Astrocyte (in vitro differentiated cells and primary cell): ENCODE measurements around the gene IFT43. TPM values are rescaled to one million over a fixed set of nuclear protein-coding genes. Genes with fewer than 3 reads are reported as not detected.

Experiments
- DNase-seq: peaks from one replicate; pipeline ENCODE4 v3.0.0-alpha.2; 2010; ENCODE audit warnings: low read depth
- FAIRE-seq: peaks from 2 replicates; lab custom pipeline; 2011; peaks lifted over from hg19 to GRCh38; lab: Jason Lieb, UNC
- H2AFZ ChIP-seq: 2 replicates; pipeline ENCODE4 v1.6.0; 2012; ENCODE audit warnings: low read depth, low read length, inconsistent platforms
- H3K27ac ChIP-seq: 2 replicates; pipeline ENCODE4 v1.5.1; 2011; ENCODE audit warnings: low read depth, low read length, inconsistent platforms
- H3K27me3 ChIP-seq: 2 replicates; pipeline ENCODE4 v1.6.0; 2011; ENCODE audit warnings: low read length, inconsistent platforms; ENCODE audit not compliant: insufficient read depth
- H3K36me3 ChIP-seq: 2 replicates; pipeline ENCODE4 v1.5.1; 2011; ENCODE audit warnings: low read length, inconsistent platforms; ENCODE audit not compliant: insufficient read depth
- H3K4me1 ChIP-seq: 2 replicates; pipeline ENCODE4 v1.5.1; 2011; ENCODE audit warnings: low read length, inconsistent platforms; ENCODE audit not compliant: insufficient read depth
- H3K4me2 ChIP-seq: 2 replicates; pipeline ENCODE4 v1.6.0; 2012; ENCODE audit warnings: low read length, inconsistent platforms
- H3K4me3 ChIP-seq: 2 replicates; pipeline ENCODE4 v1.5.1; 2011; ENCODE audit warnings: low read depth, mild to moderate bottlenecking, low read length, inconsistent platforms; ENCODE audit not compliant: insufficient read depth
- H3K79me2 ChIP-seq: 2 replicates; pipeline ENCODE4 v1.6.0; 2012; ENCODE audit warnings: mild to moderate bottlenecking, low read length, inconsistent platforms; ENCODE audit not compliant: insufficient read depth
- H3K9ac ChIP-seq: 2 replicates; pipeline ENCODE4 v1.6.0; 2012; ENCODE audit warnings: mild to moderate bottlenecking, low read length, inconsistent platforms
- H3K9me3 ChIP-seq: 2 replicates; pipeline ENCODE4 v1.5.1; 2012; ENCODE audit warnings: low read depth, mild to moderate bottlenecking, low read length, inconsistent platforms; ENCODE audit not compliant: insufficient read depth
- H4K20me1 ChIP-seq: 2 replicates; pipeline ENCODE4 v1.6.0; 2012; ENCODE audit warnings: low read length, inconsistent platforms; ENCODE audit not compliant: insufficient read depth
- H3K27ac Mint-ChIP-seq: one replicate; pipeline ENCODE4 v1.8.0; 2021; ENCODE audit warnings: mild to moderate bottlenecking, mixed read lengths; ENCODE audit not compliant: unreplicated experiment
- H3K27me3 Mint-ChIP-seq: one replicate; pipeline ENCODE4 v1.8.0; 2021; ENCODE audit warnings: low read depth, mixed read lengths; ENCODE audit not compliant: unreplicated experiment
- H3K36me3 Mint-ChIP-seq: one replicate; pipeline ENCODE4 v1.8.0; 2021; ENCODE audit warnings: low read depth, mixed read lengths; ENCODE audit not compliant: unreplicated experiment
- H3K4me1 Mint-ChIP-seq: one replicate; pipeline ENCODE4 v1.8.0; 2021; ENCODE audit warnings: low read depth, mixed read lengths; ENCODE audit not compliant: unreplicated experiment
- H3K4me3 Mint-ChIP-seq: one replicate; pipeline ENCODE4 v1.8.0; 2021; ENCODE audit warnings: mild to moderate bottlenecking, moderate library complexity, mixed read lengths; ENCODE audit not compliant: unreplicated experiment
- H3K9me3 Mint-ChIP-seq: one replicate; pipeline ENCODE4 v1.8.0; 2021; ENCODE audit warnings: mild to moderate bottlenecking, mixed read lengths; ENCODE audit not compliant: unreplicated experiment
- EZH2 ChIP-seq: IDR thresholded peaks from 2 replicates; pipeline ENCODE4 v1.6.1; 2012; ENCODE audit warnings: mild to moderate bottlenecking, low read length, inconsistent platforms; ENCODE audit not compliant: insufficient read depth
- total RNA-seq: library from RNA; stranded (reverse); gene quantifications from 2 replicates; pipeline ENCODE4 v1.2.1, GENCODE V29; 2021
- TF ChIP-seq, protein P1 (sequence below): IDR thresholded peaks from 2 replicates; pipeline ENCODE4 v1.5.1; 2011; ENCODE audit warnings: low read depth, mild to moderate bottlenecking, inconsistent platforms, low read length, moderate library complexity; ENCODE audit not compliant: insufficient read depth

The IFT43 gene
- total RNA-seq, 1 donor from 2014 or later = 29.4 TPM

GRCh38 chr14:75967866-75968265 lies 17.7 kb upstream of the IFT43 start:
- Mint-ChIP-seq H3K4me3 (no peak overlapping the region), H3K27ac (no peak overlapping the region), H3K27me3 (no peaks in the 10 kb centered on the region), H3K4me1 (peaks cover 5% of the 10 kb centered on the region), H3K36me3 (peaks cover 29% of the 10 kb centered on the region), H3K9me3 (no peaks in the 10 kb centered on the region)
- H4K20me1 ChIP-seq = no peaks in the 10 kb centered on the region
- no peaks in the 10 kb centered on the region for H3K9me3 ChIP-seq
- no peak overlapping the region for H3K27ac ChIP-seq
- DNase-seq = no peak
- no peak overlapping the region for H3K4me3 ChIP-seq
- TF ChIP-seq, protein P1, sequence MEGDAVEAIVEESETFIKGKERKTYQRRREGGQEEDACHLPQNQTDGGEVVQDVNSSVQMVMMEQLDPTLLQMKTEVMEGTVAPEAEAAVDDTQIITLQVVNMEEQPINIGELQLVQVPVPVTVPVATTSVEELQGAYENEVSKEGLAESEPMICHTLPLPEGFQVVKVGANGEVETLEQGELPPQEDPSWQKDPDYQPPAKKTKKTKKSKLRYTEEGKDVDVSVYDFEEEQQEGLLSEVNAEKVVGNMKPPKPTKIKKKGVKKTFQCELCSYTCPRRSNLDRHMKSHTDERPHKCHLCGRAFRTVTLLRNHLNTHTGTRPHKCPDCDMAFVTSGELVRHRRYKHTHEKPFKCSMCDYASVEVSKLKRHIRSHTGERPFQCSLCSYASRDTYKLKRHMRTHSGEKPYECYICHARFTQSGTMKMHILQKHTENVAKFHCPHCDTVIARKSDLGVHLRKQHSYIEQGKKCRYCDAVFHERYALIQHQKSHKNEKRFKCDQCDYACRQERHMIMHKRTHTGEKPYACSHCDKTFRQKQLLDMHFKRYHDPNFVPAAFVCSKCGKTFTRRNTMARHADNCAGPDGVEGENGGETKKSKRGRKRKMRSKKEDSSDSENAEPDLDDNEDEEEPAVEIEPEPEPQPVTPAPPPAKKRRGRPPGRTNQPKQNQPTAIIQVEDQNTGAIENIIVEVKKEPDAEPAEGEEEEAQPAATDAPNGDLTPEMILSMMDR = no peak
- TF ChIP-seq EZH2 = no peak
- H3K4me2 ChIP-seq = no peak overlapping the region
- no peaks in the 10 kb centered on the region for H3K36me3 ChIP-seq
- H3K4me1 ChIP-seq = no peaks in the 10 kb centered on the region
- no peak overlapping the region for H2AFZ ChIP-seq
- no peaks in the 10 kb centered on the region for H3K79me2 ChIP-seq
- H3K27me3 ChIP-seq = no peaks in the 10 kb centered on the region
- H3K9ac ChIP-seq = no peak overlapping the region
- FAIRE-seq = no peak

GRCh38 chr14:75968456-75968855 lies 17.1 kb upstream of the IFT43 start:
- no peak overlapping the region for H3K4me3 ChIP-seq
- no peak overlapping the region for H2AFZ ChIP-seq
- H3K36me3 ChIP-seq = no peaks in the 10 kb centered on the region
- H4K20me1 ChIP-seq = no peaks in the 10 kb centered on the region
- no peak overlapping the region for H3K27ac ChIP-seq
- no peaks in the 10 kb centered on the region for H3K27me3 ChIP-seq
- FAIRE-seq (no peak), DNase-seq (no peak)
- no peaks in the 10 kb centered on the region for H3K79me2 ChIP-seq
- no peak overlapping the region for H3K27ac Mint-ChIP-seq
- no peaks in the 10 kb centered on the region for H3K9me3 Mint-ChIP-seq
- no peak for TF ChIP-seq EZH2
- TF ChIP-seq, protein P1 = no peak
- no peak overlapping the region for H3K4me3 Mint-ChIP-seq
- H3K36me3 Mint-ChIP-seq = peaks cover 29% of the 10 kb centered on the region
- no peak overlapping the region for H3K4me2 ChIP-seq
- H3K4me1 ChIP-seq = no peaks in the 10 kb centered on the region
- peaks cover 5% of the 10 kb centered on the region for H3K4me1 Mint-ChIP-seq
- no peaks in the 10 kb centered on the region for H3K9me3 ChIP-seq
- no peaks in the 10 kb centered on the region for H3K27me3 Mint-ChIP-seq
- H3K9ac ChIP-seq = no peak overlapping the region

GRCh38 chr14:75969126-75969525 lies 16.4 kb upstream of the IFT43 start:
- peaks cover 29% of the 10 kb centered on the region for H3K36me3 Mint-ChIP-seq
- DNase-seq (no peak), FAIRE-seq (no peak)
- H3K4me1 Mint-ChIP-seq = peaks cover 5% of the 10 kb centered on the region
- Histone ChIP-seq H3K27me3 (no peaks in the 10 kb centered on the region), H3K9ac (no peak overlapping the region), H3K9me3 (no peaks in the 10 kb centered on the region), H3K4me3 (no peak overlapping the region), H3K79me2 (no peaks in the 10 kb centered on the region), H3K4me2 (no peak overlapping the region), H4K20me1 (no peaks in the 10 kb centered on the region), H3K36me3 (no peaks in the 10 kb centered on the region), H3K27ac (no peak overlapping the region), H3K4me1 (no peaks in the 10 kb centered on the region), H2AFZ (no peak overlapping the region)
- no peak overlapping the region for H3K4me3 Mint-ChIP-seq
- no peaks in the 10 kb centered on the region for H3K27me3 Mint-ChIP-seq
- H3K9me3 Mint-ChIP-seq = no peaks in the 10 kb centered on the region
- TF ChIP-seq, protein P1 = no peak
- TF ChIP-seq EZH2 = no peak
- H3K27ac Mint-ChIP-seq = no peak overlapping the region
